Measurements from ENCODE around the gene NR0B2.
A peak's percentile ranks its signal among the peaks of the same experiment; 100 is the strongest.

NR0B2 gene

DNA sequence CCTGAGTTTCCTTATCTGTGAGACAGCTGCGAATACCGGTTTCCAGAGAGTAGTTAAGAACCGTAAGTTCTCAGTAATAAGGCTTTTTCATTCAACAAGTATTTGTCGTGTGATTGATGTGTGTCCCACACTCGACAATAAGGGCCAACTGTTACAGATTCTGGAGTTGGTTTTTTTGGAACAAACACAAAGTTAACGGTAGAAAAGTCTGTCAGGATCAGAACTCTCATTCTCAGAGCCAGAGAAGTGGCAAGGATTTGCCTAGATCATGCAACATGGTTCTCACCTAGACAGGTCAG, 8.6 kb upstream of the NR0B2 start:
- peak overlapping the region; percentile 88 to 95 for H3K4me3 ChIP-seq (replicated peaks in 1 of 2; ENCODE audit: low read depth in 2 of 2, low read length in 2 of 2)
- TF ChIP-seq, protein P1, sequence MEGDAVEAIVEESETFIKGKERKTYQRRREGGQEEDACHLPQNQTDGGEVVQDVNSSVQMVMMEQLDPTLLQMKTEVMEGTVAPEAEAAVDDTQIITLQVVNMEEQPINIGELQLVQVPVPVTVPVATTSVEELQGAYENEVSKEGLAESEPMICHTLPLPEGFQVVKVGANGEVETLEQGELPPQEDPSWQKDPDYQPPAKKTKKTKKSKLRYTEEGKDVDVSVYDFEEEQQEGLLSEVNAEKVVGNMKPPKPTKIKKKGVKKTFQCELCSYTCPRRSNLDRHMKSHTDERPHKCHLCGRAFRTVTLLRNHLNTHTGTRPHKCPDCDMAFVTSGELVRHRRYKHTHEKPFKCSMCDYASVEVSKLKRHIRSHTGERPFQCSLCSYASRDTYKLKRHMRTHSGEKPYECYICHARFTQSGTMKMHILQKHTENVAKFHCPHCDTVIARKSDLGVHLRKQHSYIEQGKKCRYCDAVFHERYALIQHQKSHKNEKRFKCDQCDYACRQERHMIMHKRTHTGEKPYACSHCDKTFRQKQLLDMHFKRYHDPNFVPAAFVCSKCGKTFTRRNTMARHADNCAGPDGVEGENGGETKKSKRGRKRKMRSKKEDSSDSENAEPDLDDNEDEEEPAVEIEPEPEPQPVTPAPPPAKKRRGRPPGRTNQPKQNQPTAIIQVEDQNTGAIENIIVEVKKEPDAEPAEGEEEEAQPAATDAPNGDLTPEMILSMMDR (IDR thresholded peaks at IDR 0.05; ENCODE audit: low read depth, low read length), result no peak
- DNase-seq (ENCODE audit: low read depth in 2 of 2), result peak in 1 of 2 donors; percentile 29

DNA sequence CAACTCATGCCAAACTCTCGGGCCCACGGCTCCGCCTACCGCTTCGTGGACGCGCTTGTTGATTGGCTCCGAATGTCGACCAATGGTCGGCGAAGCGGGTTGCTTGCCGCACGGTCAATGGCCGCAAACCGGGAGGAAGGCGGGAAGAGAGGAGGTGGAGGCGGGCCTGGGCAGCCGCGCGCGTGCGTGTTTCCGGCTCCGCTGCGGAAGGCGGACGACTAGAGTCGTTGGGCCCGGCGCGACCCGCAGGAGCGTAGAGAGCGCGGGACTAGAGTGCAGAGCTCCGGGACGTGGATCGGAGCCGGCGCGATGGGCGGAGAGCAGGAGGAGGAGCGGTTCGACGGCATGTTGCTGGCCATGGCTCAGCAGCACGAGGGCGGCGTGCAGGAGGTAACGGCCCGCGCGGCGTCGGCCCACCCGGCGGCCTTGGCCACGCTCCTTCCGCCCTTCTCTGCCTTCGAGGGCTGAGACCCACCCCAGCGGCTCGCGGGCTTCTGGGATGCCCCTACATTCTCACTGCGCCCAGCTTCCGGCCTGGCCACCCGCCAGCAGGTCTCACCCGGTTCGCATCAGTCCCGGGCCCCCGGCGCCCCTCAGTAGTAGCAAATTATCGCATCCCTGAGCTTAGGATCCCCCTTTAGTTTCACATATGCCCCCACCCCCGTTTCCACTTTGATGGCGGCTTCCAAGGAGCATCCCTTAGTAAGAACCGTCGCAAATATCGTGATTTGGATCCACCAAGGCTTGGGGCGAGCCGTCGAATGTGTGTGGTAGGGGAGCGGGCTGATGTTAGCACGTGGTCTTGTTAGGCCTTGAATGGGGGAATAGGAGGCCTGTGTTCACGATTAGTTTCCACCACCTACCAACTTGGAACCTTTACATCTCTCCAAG, 8.0 kb upstream of the NR0B2 start, which contains the start of gene NUDC:
NUDC (plus strand) TSS at position 204 of the 891 bp plus-strand sequence; CDS start at position 310, 106 bp downstream.
- DNase-seq (ENCODE audit: low read depth in 2 of 2), result peak; percentile 97 to 98
- TF ChIP-seq, protein P1 (IDR thresholded peaks at IDR 0.05; ENCODE audit: low read depth, low read length), result no peak
- peak within 1 kb of the TSS; percentile 88 to 95 for H3K4me3 ChIP-seq (replicated peaks in 1 of 2; ENCODE audit: low read depth in 2 of 2, low read length in 2 of 2)

DNA sequence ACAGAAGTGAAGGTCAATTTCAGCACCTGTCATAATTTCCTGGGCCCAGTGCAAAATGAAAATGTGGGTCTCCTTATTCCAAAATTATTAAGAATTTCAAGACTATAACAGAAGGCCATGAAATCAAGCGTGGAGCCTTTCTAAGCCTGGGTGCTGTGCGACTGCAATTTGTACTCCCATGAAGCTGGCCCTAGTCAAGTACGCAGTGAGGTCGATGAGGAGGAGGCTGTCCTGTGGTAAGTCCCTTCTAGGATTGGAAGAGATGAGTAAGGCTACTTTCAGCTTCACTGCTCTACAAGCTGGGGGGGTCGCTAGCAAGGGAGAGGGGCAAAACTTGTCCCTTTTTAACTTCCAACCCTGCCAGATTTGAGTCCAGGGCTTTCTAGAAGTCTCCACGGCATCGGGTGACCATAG, 7.4 kb upstream of the NR0B2 start:
- TF ChIP-seq, protein P1 (IDR thresholded peaks at IDR 0.05; ENCODE audit: low read depth, low read length), result no peak
- no peak for DNase-seq (ENCODE audit: low read depth in 2 of 2)
- H3K4me3 ChIP-seq (replicated peaks in 1 of 2; ENCODE audit: low read depth in 2 of 2, low read length in 2 of 2), result peak overlapping the region; percentile 88 to 95

DNA sequence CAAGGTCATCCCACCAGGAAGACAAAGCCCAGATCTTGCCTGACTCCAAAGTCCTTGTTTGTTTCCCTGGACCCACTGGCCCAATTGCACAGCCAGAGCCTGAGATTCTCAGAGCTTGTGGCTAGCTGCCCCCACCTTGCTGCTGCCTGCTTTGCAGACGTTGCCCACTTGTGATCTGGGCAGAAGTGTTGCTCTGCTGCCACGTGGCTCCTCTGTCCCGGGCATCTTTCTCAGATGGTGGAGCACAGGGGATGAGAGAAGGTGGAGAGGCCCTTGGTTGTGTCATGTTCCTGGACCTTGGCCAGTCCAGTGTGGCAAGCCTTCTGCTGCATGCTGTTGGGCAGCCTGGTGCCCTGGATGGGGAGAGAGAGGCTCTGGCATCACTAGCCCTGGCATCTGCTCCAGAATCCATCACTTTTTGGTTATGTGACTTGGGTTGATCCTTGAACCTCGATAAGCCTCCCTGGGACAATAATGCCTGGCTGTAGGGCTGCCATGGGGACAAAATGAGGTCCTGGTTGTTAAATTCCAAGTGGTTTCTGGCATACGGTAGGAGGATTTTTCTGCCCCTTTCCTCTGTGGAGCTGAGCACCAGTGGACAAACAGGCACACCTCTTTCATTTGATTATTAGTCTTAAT, 1.5 kb upstream of the NR0B2 start:
- no peak overlapping the region for H3K4me3 ChIP-seq (replicated peaks in 1 of 2; ENCODE audit: low read depth in 2 of 2, low read length in 2 of 2)
- TF ChIP-seq, protein P1 (IDR thresholded peaks at IDR 0.05; ENCODE audit: low read depth, low read length), result no peak
- no peak for DNase-seq (ENCODE audit: low read depth in 2 of 2)

DNA sequence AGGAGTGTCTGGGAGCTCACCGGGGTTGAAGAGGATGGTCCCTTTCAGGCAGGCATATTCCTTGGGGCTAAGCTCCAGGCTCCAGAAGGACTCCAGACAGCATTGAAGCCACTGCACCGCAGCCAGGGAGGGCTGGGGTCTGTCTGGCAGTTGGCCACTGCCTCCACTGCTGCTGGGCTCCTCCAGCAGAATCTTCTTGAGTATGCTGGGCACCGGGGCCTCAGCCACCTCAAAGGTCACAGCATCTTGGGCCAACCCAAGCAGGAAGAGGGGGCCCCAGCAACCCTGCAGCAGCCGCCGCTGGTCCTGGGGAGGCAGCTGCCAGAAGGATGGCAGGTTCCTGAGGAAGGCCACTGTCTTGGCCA, 404 bp downstream of the NR0B2 start:
- TF ChIP-seq, protein P1 (IDR thresholded peaks at IDR 0.05; ENCODE audit: low read depth, low read length), result no peak
- DNase-seq (ENCODE audit: low read depth in 2 of 2), result no peak

DNA sequence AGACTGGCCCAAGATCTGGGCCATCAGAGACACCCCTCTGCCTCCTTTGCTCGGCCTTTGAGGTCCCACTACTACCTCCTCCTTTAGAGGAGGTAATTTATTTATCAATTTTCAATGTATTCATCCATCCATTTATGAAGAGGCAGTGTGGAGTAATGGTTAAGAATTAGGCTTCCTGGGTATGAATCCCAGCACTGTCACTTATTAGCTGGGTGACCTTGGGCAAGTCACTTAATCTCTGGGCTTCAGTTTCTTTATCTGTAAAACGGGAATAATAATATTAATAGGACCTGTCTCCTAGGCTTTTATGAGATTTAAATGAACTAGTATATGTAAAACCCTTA, 1.7 kb downstream of the NR0B2 start:
- TF ChIP-seq, protein P1 (IDR thresholded peaks at IDR 0.05; ENCODE audit: low read depth, low read length), result no peak
- no peak for DNase-seq (ENCODE audit: low read depth in 2 of 2)

More for the DNA sequence above, 404 bp downstream of the NR0B2 start:
- H3K4me3 ChIP-seq (replicated peaks in 1 of 2; ENCODE audit: low read depth in 2 of 2, low read length in 2 of 2), result no peak overlapping the region

More for the DNA sequence above, 1.7 kb downstream of the NR0B2 start:
- H3K4me3 ChIP-seq (replicated peaks in 1 of 2; ENCODE audit: low read depth in 2 of 2, low read length in 2 of 2), result no peak overlapping the region
